HL-60 (cell line): ENCODE data around the gene C6orf120.

Experiments
- CTCF ChIP-seq: IDR thresholded peaks from one replicate; pipeline ENCODE4 v1.5.1; 2011; ENCODE audit warnings: low read length, control low read depth, inconsistent platforms; ENCODE audit not compliant: insufficient read depth
- GABPA ChIP-seq: IDR thresholded peaks from 2 replicates; pipeline ENCODE4 v1.6.1; 2012; ENCODE audit warnings: low read depth
- POLR2AphosphoS5 ChIP-seq: IDR thresholded peaks from 2 replicates; pipeline ENCODE4 v1.6.1; 2012; ENCODE audit warnings: low read depth
- REST ChIP-seq: IDR thresholded peaks from 2 replicates; pipeline ENCODE4 v1.6.1; 2012; ENCODE audit warnings: low read depth; ENCODE audit not compliant: insufficient replicate concordance
- SPI1 ChIP-seq: IDR thresholded peaks from 2 replicates; pipeline ENCODE4 v1.6.1; 2012; ENCODE audit warnings: low read depth, mild to moderate bottlenecking, borderline replicate concordance

- TF ChIP-seq POLR2AphosphoS5 (no peak), CTCF (no peak), REST (no peak), GABPA (no peak), SPI1 (no peak)
These were observed 34.2 kb upstream of the C6orf120 start for GRCh38 chr6:169667716-169668115.
